ENCODE results near the gene PRKG1.

The PRKG1 gene

GRCh38 chr10:51343391-51343790, 269.1 kb downstream of the PRKG1 start:
- no peak overlapping the region for H3K27ac ChIP-seq
- TF ChIP-seq, protein P1, sequence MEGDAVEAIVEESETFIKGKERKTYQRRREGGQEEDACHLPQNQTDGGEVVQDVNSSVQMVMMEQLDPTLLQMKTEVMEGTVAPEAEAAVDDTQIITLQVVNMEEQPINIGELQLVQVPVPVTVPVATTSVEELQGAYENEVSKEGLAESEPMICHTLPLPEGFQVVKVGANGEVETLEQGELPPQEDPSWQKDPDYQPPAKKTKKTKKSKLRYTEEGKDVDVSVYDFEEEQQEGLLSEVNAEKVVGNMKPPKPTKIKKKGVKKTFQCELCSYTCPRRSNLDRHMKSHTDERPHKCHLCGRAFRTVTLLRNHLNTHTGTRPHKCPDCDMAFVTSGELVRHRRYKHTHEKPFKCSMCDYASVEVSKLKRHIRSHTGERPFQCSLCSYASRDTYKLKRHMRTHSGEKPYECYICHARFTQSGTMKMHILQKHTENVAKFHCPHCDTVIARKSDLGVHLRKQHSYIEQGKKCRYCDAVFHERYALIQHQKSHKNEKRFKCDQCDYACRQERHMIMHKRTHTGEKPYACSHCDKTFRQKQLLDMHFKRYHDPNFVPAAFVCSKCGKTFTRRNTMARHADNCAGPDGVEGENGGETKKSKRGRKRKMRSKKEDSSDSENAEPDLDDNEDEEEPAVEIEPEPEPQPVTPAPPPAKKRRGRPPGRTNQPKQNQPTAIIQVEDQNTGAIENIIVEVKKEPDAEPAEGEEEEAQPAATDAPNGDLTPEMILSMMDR (IDR thresholded peaks at IDR 0.05), result no peak
- TF ChIP-seq ZFX (IDR thresholded peaks at IDR 0.05; ENCODE audit: borderline replicate concordance), result no peak

GRCh38 chr10:51344371-51344770, 270.1 kb downstream of the PRKG1 start:
- TF ChIP-seq, protein P1 (IDR thresholded peaks at IDR 0.05), result no peak
- no peak for TF ChIP-seq ZFX (IDR thresholded peaks at IDR 0.05; ENCODE audit: borderline replicate concordance)
- no peak overlapping the region for H3K27ac ChIP-seq

- no peak overlapping the region for H3K27ac ChIP-seq
- no peak for TF ChIP-seq ZFX (IDR thresholded peaks at IDR 0.05; ENCODE audit: borderline replicate concordance)
- TF ChIP-seq, protein P1 (IDR thresholded peaks at IDR 0.05), result no peak
Observed at GRCh38 chr10:51348622-51349021, 274.3 kb downstream of the PRKG1 start.

- H3K27ac ChIP-seq, result no peak overlapping the region
- TF ChIP-seq ZFX (IDR thresholded peaks at IDR 0.05; ENCODE audit: borderline replicate concordance), result no peak
- TF ChIP-seq, protein P1 (IDR thresholded peaks at IDR 0.05), result no peak
Observed at GRCh38 chr10:51357170-51357569, 282.9 kb downstream of the PRKG1 start.

- H3K27ac ChIP-seq, result no peak overlapping the region
- TF ChIP-seq, protein P1 (IDR thresholded peaks at IDR 0.05), result no peak
- no peak for TF ChIP-seq ZFX (IDR thresholded peaks at IDR 0.05; ENCODE audit: borderline replicate concordance)
Observed at GRCh38 chr10:51358227-51358626, 283.9 kb downstream of the PRKG1 start.

GRCh38 chr10:51363415-51363814, 289.1 kb downstream of the PRKG1 start:
- no peak overlapping the region for H3K27ac ChIP-seq
- TF ChIP-seq, protein P1 (IDR thresholded peaks at IDR 0.05), result no peak
- no peak for TF ChIP-seq ZFX (IDR thresholded peaks at IDR 0.05; ENCODE audit: borderline replicate concordance)

DNA sequence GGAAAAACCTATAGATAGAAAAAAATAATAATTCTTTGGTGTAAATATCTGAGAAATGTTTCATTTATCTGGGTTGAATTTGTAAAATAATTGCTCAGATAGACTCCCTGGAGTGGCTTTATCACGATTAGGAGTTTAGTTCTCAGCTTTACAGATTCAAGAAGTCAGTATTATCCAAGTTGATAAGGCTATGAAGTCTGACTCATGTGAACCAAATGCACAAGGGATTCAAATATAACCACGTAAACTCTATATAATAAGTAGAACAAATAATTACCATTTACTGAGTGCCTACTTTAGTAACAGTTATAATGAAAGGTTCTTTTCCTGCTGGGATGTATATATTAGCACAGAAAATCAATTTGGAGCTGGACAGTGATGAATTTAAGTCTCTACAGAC, 290.4 kb downstream of the PRKG1 start:
- no peak overlapping the region for H3K27ac ChIP-seq
- TF ChIP-seq, protein P1 (IDR thresholded peaks at IDR 0.05), result no peak
- no peak for TF ChIP-seq ZFX (IDR thresholded peaks at IDR 0.05; ENCODE audit: borderline replicate concordance)
